ENCODE results near the gene SARM1.
"Not testable (repeated sequence)": the region's sequence is repeated elsewhere in the genome, so short reads cannot be mapped to it uniquely, and the experiment has no call there.

Gene SARM1

DNA sequence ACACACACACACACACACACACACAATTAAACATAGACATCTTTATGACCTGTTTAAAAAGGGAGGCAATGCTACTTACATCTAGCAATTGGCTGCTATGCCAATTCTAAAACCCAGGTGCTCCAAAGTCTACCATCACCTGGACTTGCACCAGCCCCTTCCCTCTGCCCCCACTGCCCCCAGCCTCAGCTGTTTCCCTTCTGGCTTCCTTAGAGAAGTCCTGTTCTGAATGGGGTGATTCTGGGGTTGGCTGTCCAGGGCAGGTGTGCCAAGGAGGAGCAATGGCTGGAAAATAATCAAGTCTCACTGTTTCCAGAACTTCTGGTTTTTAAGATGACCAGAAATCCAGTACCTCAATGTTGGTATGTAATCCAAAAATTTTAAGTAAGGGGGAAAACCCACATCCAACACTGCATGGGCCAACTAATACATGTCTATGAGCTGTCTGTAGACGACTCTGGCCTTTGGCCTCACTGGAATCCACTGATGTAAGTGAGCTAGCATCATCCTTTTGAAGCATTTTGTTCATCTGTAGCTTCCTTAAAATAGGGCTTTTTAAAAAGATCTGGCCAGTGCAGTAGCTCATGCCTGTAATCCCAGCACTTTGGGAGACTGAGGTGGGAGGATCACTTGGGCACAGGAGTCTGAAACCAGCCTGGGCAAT, 38.3 kb upstream of the SARM1 start:
- Histone ChIP-seq H3K36me3 (ENCODE audit: control insufficient read depth, insufficient read depth, low read length) (peaks cover 41% of the 10 kb centered on the region), H3K9me3 (ENCODE audit: control insufficient read depth, low read length) (no peaks in the 10 kb centered on the region), H3K4me1 (ENCODE audit: control insufficient read depth, insufficient read depth, low read length, poor library complexity, severe bottlenecking) (peaks cover 22% of the 10 kb centered on the region), H3K27ac (ENCODE audit: low read depth, low read length, severe bottlenecking) (no peak overlapping the region), H3K4me3 (ENCODE audit: extremely low read depth, insufficient read depth, low read length, poor library complexity, severe bottlenecking) (no peak overlapping the region)
- WGBS, 2 experiments (ENCODE audit: insufficient coverage in 2 of 2): 70% methylated on average over 1 of the region's 1 CpG; no CpG with 5 or more reads in 1 of the 2 experiments

DNA sequence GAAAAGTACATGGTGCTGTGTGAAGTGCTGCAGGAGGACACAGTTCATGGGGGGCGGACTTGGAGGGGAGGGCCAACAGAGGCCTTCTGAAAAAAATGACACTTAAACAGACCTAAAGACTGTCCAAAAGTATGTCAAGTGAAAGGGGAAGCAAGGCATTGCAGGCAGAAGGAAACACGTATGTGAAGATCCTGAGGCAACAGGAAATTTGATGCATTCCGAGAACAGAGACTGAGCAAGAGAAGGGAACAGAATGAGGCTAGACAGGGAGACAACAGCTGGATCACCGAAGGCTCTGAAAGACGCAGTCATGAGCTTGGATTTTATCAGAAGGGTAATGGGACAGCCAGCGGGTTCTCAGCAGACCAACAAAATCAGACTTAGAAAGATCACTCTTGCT, 37.3 kb upstream of the SARM1 start:
- Histone ChIP-seq H3K27ac (ENCODE audit: low read depth, low read length, severe bottlenecking) (peak overlapping the region; percentile 96), H3K4me1 (ENCODE audit: control insufficient read depth, insufficient read depth, low read length, poor library complexity, severe bottlenecking) (peaks cover 27% of the 10 kb centered on the region), H3K36me3 (ENCODE audit: control insufficient read depth, insufficient read depth, low read length) (peaks cover 40% of the 10 kb centered on the region), H3K9me3 (ENCODE audit: control insufficient read depth, low read length) (no peaks in the 10 kb centered on the region), H3K4me3 (ENCODE audit: extremely low read depth, insufficient read depth, low read length, poor library complexity, severe bottlenecking) (peak overlapping the region; percentile 90)
- WGBS, 2 experiments (ENCODE audit: insufficient coverage in 2 of 2): 83 to 85% methylated on average over 6 of the region's 6 CpGs

DNA sequence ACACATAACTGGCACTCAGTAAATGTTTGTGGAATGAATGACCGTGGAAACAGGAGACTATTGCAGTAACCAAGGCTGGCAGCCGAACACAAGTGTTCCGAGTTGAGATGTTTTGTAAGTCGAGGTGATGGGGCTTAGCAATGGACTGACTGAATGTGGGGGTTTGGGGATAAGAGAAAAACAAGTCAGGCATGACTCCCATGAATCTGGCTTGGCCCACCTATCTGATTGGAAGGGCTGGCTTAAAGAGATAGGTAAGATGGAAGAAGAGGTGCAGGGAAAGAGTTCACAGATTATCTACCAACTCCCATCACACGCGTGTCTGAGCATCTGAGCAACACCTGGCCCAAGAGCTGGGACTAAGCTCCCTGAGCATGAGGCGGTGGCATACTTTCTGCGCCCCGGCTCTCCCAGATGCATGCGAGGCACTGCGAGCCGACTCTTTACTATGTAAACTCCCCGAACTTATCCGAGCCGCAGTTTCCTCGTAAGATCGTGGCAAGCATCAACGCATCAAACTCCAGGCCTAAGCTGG, 36.8 kb upstream of the SARM1 start:
- Histone ChIP-seq H3K27ac (ENCODE audit: low read depth, low read length, severe bottlenecking) (peak overlapping the region; percentile 96), H3K4me3 (ENCODE audit: extremely low read depth, insufficient read depth, low read length, poor library complexity, severe bottlenecking) (peak overlapping the region; percentile 90), H3K36me3 (ENCODE audit: control insufficient read depth, insufficient read depth, low read length) (peaks cover 42% of the 10 kb centered on the region), H3K9me3 (ENCODE audit: control insufficient read depth, low read length) (no peaks in the 10 kb centered on the region), H3K4me1 (ENCODE audit: control insufficient read depth, insufficient read depth, low read length, poor library complexity, severe bottlenecking) (peaks cover 27% of the 10 kb centered on the region)
- 20% methylated on average over 16 of the region's 18 CpGs for WGBS, 2 experiments (ENCODE audit: insufficient coverage in 2 of 2)

DNA sequence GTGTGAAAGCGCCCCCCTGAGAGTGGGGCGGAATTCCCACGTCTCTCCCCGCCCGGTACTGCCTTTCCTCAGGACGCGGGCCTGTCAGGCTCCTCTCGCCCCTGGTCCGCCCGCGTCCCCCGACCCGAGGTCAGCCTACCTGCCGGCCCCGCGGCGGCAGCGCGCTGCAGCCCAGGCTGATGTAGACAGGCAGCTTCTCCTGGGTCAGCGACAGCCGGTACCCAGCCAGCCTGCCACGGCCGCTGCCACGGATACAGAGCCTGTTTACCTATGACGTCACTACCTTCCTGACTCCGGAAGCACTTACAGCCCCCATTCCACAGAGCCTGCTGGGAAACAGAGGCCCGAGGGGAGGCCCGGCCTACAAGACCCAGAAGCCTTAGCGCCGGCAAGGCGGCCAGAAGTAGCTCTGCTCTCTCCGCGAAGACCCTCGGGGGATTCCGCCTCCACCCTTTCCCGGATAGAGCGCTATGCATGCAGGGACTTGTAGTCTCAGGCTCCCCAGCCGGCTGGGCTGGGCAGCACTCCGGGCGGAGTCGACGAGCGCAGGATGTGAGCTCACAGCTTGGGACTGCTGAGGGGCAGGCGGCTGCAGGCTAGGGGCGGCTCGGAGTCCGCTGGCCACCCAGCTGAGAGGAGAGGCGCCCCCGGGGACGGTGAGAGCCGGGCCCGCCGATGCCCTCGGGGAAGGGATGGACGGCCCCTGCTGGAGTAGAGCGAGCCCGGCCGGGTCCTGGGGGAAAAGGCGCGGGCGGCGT, 36.1 kb upstream of the SARM1 start, which contains the start of the genes IFT20 and TNFAIP1:
TSS of gene IFT20 (minus strand) at position 272 of the 758 bp plus-strand sequence. CDS start 3,487 bp downstream, outside the sequence.
TSS of gene TNFAIP1 (plus strand) at position 561 of the 758 bp plus-strand sequence. CDS start 3,761 bp downstream, outside the sequence.
- Histone ChIP-seq H3K9me3 (ENCODE audit: control insufficient read depth, low read length) (no peaks in the 10 kb centered on the region), H3K36me3 (ENCODE audit: control insufficient read depth, insufficient read depth, low read length) (peaks cover 43% of the 10 kb centered on the region), H3K4me3 (ENCODE audit: extremely low read depth, insufficient read depth, low read length, poor library complexity, severe bottlenecking) (peak within 1 kb of the TSS; percentile 90), H3K27ac (ENCODE audit: low read depth, low read length, severe bottlenecking) (peak within 1 kb of the TSS; percentile 97), H3K4me1 (ENCODE audit: control insufficient read depth, insufficient read depth, low read length, poor library complexity, severe bottlenecking) (peaks cover 27% of the 10 kb centered on the region)
- 0 to 1% methylated on average over 41 to 55 of the region's 62 CpGs for WGBS, 2 experiments (ENCODE audit: insufficient coverage in 2 of 2)

DNA sequence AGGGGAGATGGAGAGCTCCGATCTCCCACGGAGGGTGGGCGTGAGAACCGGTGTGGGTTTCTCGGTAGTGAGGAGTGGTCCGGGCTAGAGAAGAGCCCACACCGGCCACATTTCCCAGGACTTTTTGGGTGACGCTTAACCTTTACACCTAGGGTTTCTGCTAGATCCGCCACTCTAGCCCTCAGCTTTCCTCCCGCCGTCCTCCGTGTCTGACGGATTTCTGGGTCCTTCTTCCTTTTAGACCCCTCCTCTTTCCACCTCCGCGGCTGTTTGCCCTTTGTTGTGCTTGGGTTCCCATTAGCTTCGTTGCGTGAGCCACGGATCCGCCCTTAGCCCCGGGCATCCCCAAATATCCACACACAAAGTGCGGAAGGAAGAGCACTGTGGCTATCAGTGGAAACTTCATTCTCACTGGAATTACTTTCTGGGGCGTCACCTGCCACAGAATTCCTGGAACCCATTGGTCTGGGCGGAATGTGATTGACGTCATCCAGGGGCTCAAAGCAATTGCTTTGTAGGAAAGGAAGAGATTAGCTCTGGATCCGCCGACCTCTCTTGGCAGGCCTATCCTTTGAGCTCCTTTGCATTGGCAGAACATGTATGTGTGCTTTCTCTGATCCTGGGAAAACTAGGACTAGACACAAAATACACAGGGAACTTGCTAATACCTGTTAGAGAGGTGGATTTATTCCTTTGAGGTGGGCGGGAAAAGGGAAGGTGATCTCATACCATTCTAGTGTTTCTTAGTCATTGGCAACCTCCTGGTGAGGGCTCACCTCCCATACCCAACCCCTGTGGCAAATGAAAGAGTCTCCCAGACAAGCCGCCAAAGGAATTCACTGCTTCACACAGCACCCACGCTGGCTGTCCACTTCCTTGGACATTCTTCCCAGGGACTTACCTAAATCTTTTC, 35.3 kb upstream of the SARM1 start:
- 3 to 4% methylated on average over 19 to 28 of the region's 29 CpGs for WGBS, 2 experiments (ENCODE audit: insufficient coverage in 2 of 2)
- Histone ChIP-seq H3K36me3 (ENCODE audit: control insufficient read depth, insufficient read depth, low read length) (peaks cover 44% of the 10 kb centered on the region), H3K4me3 (ENCODE audit: extremely low read depth, insufficient read depth, low read length, poor library complexity, severe bottlenecking) (peak overlapping the region; percentile 90), H3K9me3 (ENCODE audit: control insufficient read depth, low read length) (no peaks in the 10 kb centered on the region), H3K4me1 (ENCODE audit: control insufficient read depth, insufficient read depth, low read length, poor library complexity, severe bottlenecking) (peaks cover 27% of the 10 kb centered on the region), H3K27ac (ENCODE audit: low read depth, low read length, severe bottlenecking) (peak overlapping the region; percentile 97)

DNA sequence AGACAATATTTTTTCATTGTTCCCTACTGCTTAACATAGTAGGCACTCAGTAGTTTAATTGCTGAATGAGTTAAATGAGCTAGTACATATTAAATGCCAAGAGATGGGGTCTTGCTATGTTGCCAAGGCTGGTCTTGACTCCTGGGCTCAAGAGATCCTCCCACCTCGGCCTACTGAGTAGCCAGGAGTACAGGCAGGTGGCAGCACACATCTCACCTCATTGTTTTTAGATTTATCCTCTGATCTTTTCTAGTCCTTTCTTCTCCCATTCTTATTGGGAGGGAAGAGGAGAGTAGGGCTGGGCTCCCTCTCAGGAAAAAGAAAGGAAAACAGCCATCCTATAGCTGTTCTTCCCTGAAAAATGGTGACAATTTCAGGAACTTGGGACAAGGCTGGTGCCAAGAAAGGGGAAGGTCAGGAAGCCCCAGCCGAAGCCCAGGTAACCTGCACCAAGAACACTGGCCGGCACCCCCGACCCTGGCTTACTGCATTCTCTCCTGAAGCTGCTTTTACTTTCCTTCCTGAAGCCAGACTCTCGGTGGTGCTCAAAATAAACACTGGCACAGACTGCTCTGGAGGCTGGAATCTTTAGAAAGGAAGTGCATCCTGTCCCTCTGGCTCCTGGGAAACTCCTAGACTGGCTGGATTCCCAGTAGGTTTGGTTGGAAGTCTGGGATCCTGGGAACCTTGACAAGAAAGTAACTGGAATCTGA, 33.3 kb upstream of the SARM1 start:
- Histone ChIP-seq H3K4me1 (ENCODE audit: control insufficient read depth, insufficient read depth, low read length, poor library complexity, severe bottlenecking) (peaks cover 27% of the 10 kb centered on the region), H3K27ac (ENCODE audit: low read depth, low read length, severe bottlenecking) (peak overlapping the region; percentile 73), H3K4me3 (ENCODE audit: extremely low read depth, insufficient read depth, low read length, poor library complexity, severe bottlenecking) (peak overlapping the region; percentile 14), H3K9me3 (ENCODE audit: control insufficient read depth, low read length) (no peaks in the 10 kb centered on the region), H3K36me3 (ENCODE audit: control insufficient read depth, insufficient read depth, low read length) (peaks cover 63% of the 10 kb centered on the region)
- whole genome bisulfite sequencing, 2 experiments (ENCODE audit: insufficient coverage in 2 of 2): 78 to 80% methylated on average over 2 to 3 of the region's 5 CpGs

DNA sequence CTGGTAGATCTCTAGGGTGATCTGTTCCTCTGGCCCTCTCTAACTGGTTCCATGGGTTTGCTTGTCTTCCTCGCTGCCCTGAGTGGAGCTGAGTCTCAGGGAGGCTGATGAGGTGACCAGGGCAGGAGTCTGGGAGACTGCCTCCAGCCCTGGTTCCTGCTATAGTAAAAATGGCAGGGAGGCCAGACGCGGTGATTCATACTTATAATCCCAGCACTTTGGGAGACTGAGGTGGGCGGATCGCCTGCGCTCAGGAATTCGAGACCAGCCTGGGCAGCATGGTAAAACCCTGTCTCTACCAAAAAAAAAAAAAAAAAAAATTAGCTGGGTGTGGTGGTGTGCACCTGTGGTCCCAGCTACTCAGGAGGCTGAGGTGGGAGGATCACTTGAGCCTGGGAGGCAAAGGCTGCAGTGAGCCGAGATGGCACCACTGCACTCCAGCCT, 32.7 kb upstream of the SARM1 start:
- H3K27ac ChIP-seq (ENCODE audit: low read depth, low read length, severe bottlenecking): peak overlapping the region; percentile 73
- 82 to 93% methylated on average over 4 to 7 of the region's 8 CpGs for WGBS, 2 experiments (ENCODE audit: insufficient coverage in 2 of 2)
- H3K9me3 ChIP-seq (ENCODE audit: control insufficient read depth, low read length); H3K4me3 ChIP-seq (ENCODE audit: extremely low read depth, insufficient read depth, low read length, poor library complexity, severe bottlenecking): not testable (repeated sequence)
- H3K36me3 ChIP-seq (ENCODE audit: control insufficient read depth, insufficient read depth, low read length): peaks cover 67% of the 10 kb centered on the region
- H3K4me1 ChIP-seq (ENCODE audit: control insufficient read depth, insufficient read depth, low read length, poor library complexity, severe bottlenecking): peaks cover 27% of the 10 kb centered on the region

DNA sequence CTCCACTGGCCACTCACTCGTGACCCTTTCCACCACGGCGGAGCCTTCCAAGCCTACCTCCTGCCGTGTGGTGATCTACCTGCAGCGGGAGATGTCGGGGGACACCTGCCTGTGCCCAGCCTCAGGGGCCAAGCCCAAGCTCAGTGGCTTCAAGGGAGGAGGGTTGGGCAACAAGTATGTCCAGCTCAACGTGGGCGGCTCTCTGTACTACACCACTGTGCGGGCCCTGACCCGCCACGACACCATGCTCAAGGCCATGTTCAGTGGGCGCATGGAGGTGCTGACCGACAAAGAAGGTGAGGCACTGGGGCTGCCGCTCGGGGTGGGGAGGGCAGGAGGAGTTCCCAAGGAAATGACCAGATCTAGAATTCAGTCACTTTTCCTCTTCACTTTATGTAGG, 32.1 kb upstream of the SARM1 start:
- H3K4me1 ChIP-seq (ENCODE audit: control insufficient read depth, insufficient read depth, low read length, poor library complexity, severe bottlenecking): peaks cover 25% of the 10 kb centered on the region
- no peaks in the 10 kb centered on the region for H3K9me3 ChIP-seq (ENCODE audit: control insufficient read depth, low read length)
- 97 to 100% methylated on average over 9 to 15 of the region's 15 CpGs for WGBS, 2 experiments (ENCODE audit: insufficient coverage in 2 of 2)
- H3K36me3 ChIP-seq (ENCODE audit: control insufficient read depth, insufficient read depth, low read length): peaks cover 74% of the 10 kb centered on the region
- H3K27ac ChIP-seq (ENCODE audit: low read depth, low read length, severe bottlenecking): no peak overlapping the region
- no peak overlapping the region for H3K4me3 ChIP-seq (ENCODE audit: extremely low read depth, insufficient read depth, low read length, poor library complexity, severe bottlenecking)

DNA sequence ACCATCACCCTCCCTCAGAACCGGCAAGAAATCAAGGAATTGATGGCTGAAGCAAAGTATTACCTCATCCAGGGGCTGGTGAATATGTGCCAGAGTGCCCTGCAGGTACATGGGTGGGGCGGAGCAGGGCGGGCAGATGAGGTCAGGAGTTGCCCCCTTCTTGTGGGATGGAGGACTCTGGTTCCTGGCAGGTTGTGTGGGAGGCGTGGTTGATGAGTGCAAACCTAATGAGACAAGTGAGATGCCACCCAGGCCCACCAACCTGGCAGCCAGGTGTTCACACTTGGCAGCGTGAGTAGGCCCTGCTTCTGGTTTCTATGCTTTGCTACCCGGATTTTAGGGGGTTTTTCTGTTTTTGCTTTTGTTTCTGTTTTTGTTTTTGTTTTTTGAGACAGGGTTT, 31.1 kb upstream of the SARM1 start:
- Histone ChIP-seq H3K27ac (ENCODE audit: low read depth, low read length, severe bottlenecking) (no peak overlapping the region), H3K36me3 (ENCODE audit: control insufficient read depth, insufficient read depth, low read length) (peaks cover 83% of the 10 kb centered on the region), H3K9me3 (ENCODE audit: control insufficient read depth, low read length) (no peaks in the 10 kb centered on the region), H3K4me3 (ENCODE audit: extremely low read depth, insufficient read depth, low read length, poor library complexity, severe bottlenecking) (no peak overlapping the region), H3K4me1 (ENCODE audit: control insufficient read depth, insufficient read depth, low read length, poor library complexity, severe bottlenecking) (peaks cover 33% of the 10 kb centered on the region)
- 97 to 100% methylated on average over 4 of the region's 6 CpGs for WGBS, 2 experiments (ENCODE audit: insufficient coverage in 2 of 2)
